ENCODE measurements around the gene TYK2. TPM values are rescaled to one million over a fixed set of nuclear protein-coding genes. Genes with fewer than 3 reads are reported as not detected.

Gene TYK2
- total RNA-seq, 1 experiment from 2014 or later: 66.4 TPM

GRCh38 chr19:10362259-10362658 lies 18.1 kb downstream of the TYK2 start:
- H3K4me3 Mint-ChIP-seq: no peak overlapping the region
- no peaks in the 10 kb centered on the region for H3K4me1 Mint-ChIP-seq
- H3K36me3 Mint-ChIP-seq: peaks cover 15% of the 10 kb centered on the region; the same call in 1 of the 2 replicates
- TF ChIP-seq CREM (CRISPR knock-in tag; IDR thresholded peaks at IDR 0.05) (no peak), NFYB (CRISPR knock-in tag; conservative IDR thresholded peaks at IDR 0.05; ENCODE audit: low read depth) (no peak), CREB1 (CRISPR knock-in tag; IDR thresholded peaks at IDR 0.05) (no peak), ZBTB43 (CRISPR knock-in tag; IDR thresholded peaks at IDR 0.05) (no peak), ZNF423 (CRISPR knock-in tag; IDR thresholded peaks at IDR 0.05) (no peak), ATF6 (CRISPR knock-in tag; IDR thresholded peaks at IDR 0.05) (no peak), ZNF671 (CRISPR knock-in tag; IDR thresholded peaks at IDR 0.05) (no peak), HMGXB4 (CRISPR knock-in tag; IDR thresholded peaks at IDR 0.05) (no peak), TCF7 (CRISPR knock-in tag; IDR thresholded peaks at IDR 0.05; ENCODE audit: low read depth) (no peak), ESRRA (CRISPR knock-in tag; IDR thresholded peaks at IDR 0.05; ENCODE audit: borderline replicate concordance) (no peak), GABPB1 (CRISPR knock-in tag; IDR thresholded peaks at IDR 0.05) (no peak), TEAD1 (CRISPR knock-in tag; IDR thresholded peaks at IDR 0.05) (no peak), USF1 (CRISPR knock-in tag; IDR thresholded peaks at IDR 0.05) (no peak), ARID4B (CRISPR knock-in tag; IDR thresholded peaks at IDR 0.05; ENCODE audit: borderline replicate concordance) (no peak), IRF1 (CRISPR knock-in tag; IDR thresholded peaks at IDR 0.05) (no peak), ATF1 (CRISPR knock-in tag; IDR thresholded peaks at IDR 0.05) (no peak), NR3C1 (CRISPR knock-in tag; conservative IDR thresholded peaks at IDR 0.05; ENCODE audit: low read depth) (no peak), CTCF (IDR thresholded peaks at IDR 0.05) (no peak), SP1 (CRISPR knock-in tag; conservative IDR thresholded peaks at IDR 0.05) (no peak), ZNF512 (CRISPR knock-in tag; IDR thresholded peaks at IDR 0.05; ENCODE audit: borderline replicate concordance) (no peak)
- ChIA-PET CTCF (interaction anchor here (0.5 to 2.1 kb wide), 2 partner anchors 26 to 79 kb away, joined by 3 to 11 read pairs; no protein-coding TSS in a partner anchor), POLR2A (interaction anchor here (1.3 kb wide), 1 partner anchor 18 kb away, joined by 4 read pairs; the partner anchor contains the start of gene TYK2)
- DNase-seq (ENCODE audit: low spot score) (no peak), ATAC-seq (no peak)
- no peaks in the 10 kb centered on the region for H3K9me3 Mint-ChIP-seq
- no peak overlapping the region for H3K27ac Mint-ChIP-seq
- no peaks in the 10 kb centered on the region for H3K27me3 Mint-ChIP-seq (ENCODE audit: low read depth)
